AG09309 (cell line): ENCODE measurements around the gene TMEM163.
"Not testable (repeated sequence)": the region's sequence is repeated elsewhere in the genome, so short reads cannot be mapped to it uniquely, and the experiment has no call there.

Experiments
- DNase-seq: peaks from one replicate; pipeline ENCODE4 v3.0.0-alpha.2; 2010; ENCODE audit warnings: low read depth
- H3K4me3 ChIP-seq: 2 replicates; pipeline ENCODE4 v1.5.1; 2011; ENCODE audit warnings: mild to moderate bottlenecking, low read depth, low read length, moderate library complexity; ENCODE audit not compliant: control insufficient read depth
- CTCF ChIP-seq: IDR thresholded peaks from 2 replicates; pipeline ENCODE4 v1.5.1; 2011; ENCODE audit warnings: mild to moderate bottlenecking, low read depth, low read length, inconsistent platforms; ENCODE audit not compliant: insufficient read depth, control insufficient read depth; ENCODE audit errors: missing control alignments

Gene TMEM163

GRCh38 chr2:134760385-134760784, 41.6 kb upstream of the TMEM163 start:
- DNase-seq: no peak
- H3K4me3 ChIP-seq: no peak overlapping the region
- no peak for TF ChIP-seq CTCF

GRCh38 chr2:134758633-134759032, 39.8 kb upstream of the TMEM163 start:
- no peak overlapping the region for H3K4me3 ChIP-seq
- no peak for TF ChIP-seq CTCF
- DNase-seq: no peak

- H3K4me3 ChIP-seq, DNase-seq: not testable (repeated sequence)
These were observed 33.2 kb upstream of the TMEM163 start for GRCh38 chr2:134751981-134752380.

GRCh38 chr2:134745546-134745945, 26.7 kb upstream of the TMEM163 start:
- TF ChIP-seq CTCF: no peak
- no peak overlapping the region for H3K4me3 ChIP-seq
- no peak for DNase-seq

GRCh38 chr2:134745023-134745422, 26.2 kb upstream of the TMEM163 start:
- no peak for TF ChIP-seq CTCF
- no peak for DNase-seq
- H3K4me3 ChIP-seq: no peak overlapping the region

GRCh38 chr2:134739879-134740301, 21.1 kb upstream of the TMEM163 start:
- H3K4me3 ChIP-seq: no peak overlapping the region
- DNase-seq: no peak
- TF ChIP-seq CTCF: no peak

- no peak overlapping the region for H3K4me3 ChIP-seq
- no peak for DNase-seq
- TF ChIP-seq CTCF: no peak
These were observed 20.6 kb upstream of the TMEM163 start for GRCh38 chr2:134739236-134739878.
